ENCODE data around the gene ELAVL3. TPM values are rescaled to one million over a fixed set of nuclear protein-coding genes. Genes with fewer than 3 reads are reported as not detected.

The ELAVL3 gene
- total and polyA plus RNA-seq, 4 donors, result 0.15 to 0.34 TPM; not detected in 2

GRCh38 chr19:11448923-11449554 lies 31.8 kb downstream of the ELAVL3 start:
- Histone ChIP-seq H3K4me3 (no peak overlapping the region), H3K9ac (ENCODE audit: insufficient read depth in 1 of 2, low read length in 2 of 2) (no peak overlapping the region), H3K27ac (ENCODE audit: low read depth in 1 of 2, low read length in 1 of 2) (no peak overlapping the region), H3K4me1 (ENCODE audit: control insufficient read depth in 5 of 5, insufficient read depth in 5 of 5, low read length in 5 of 5) (peaks cover 0 to 14% (median 0%) of the 10 kb centered on the region in 5 donors), H3K9me3 (ENCODE audit: control insufficient read depth in 4 of 4, insufficient read depth in 3 of 4, low read length in 3 of 4) (no peaks in the 10 kb centered on the region), H3K27me3 (ENCODE audit: control insufficient read depth in 3 of 3, insufficient read depth in 3 of 3, low read length in 2 of 3) (no peaks in the 10 kb centered on the region), H3K36me3 (ENCODE audit: control insufficient read depth in 4 of 4, insufficient read depth in 4 of 4, low read length in 4 of 4) (peaks cover 3 to 60% (median 6%) of the 10 kb centered on the region in 4 donors)
- TF ChIP-seq CTCF (IDR thresholded peaks at IDR 0.05; ENCODE audit: control extremely low read depth, extremely low read depth), result no peak
- no peak for DNase-seq
- WGBS, 2 donors, result 94% methylated on average over 31 of the region's 31 CpGs
- no peak for ATAC-seq (ENCODE audit: insufficient read depth, low FRiP score)

GRCh38 chr19:11448410-11448809 lies 32.4 kb downstream of the ELAVL3 start:
- TF ChIP-seq CTCF (IDR thresholded peaks at IDR 0.05; ENCODE audit: control extremely low read depth, extremely low read depth), result no peak
- DNase-seq (no peak), ATAC-seq (ENCODE audit: insufficient read depth, low FRiP score) (no peak)
- peaks cover 0 to 14% (median 0%) of the 10 kb centered on the region in 5 donors for H3K4me1 ChIP-seq (ENCODE audit: control insufficient read depth in 5 of 5, insufficient read depth in 5 of 5, low read length in 5 of 5)
- H3K27ac ChIP-seq (ENCODE audit: low read depth in 1 of 2, low read length in 1 of 2), result no peak overlapping the region
- H3K9ac ChIP-seq (ENCODE audit: insufficient read depth in 1 of 2, low read length in 2 of 2), result no peak overlapping the region
- no peaks in the 10 kb centered on the region for H3K9me3 ChIP-seq (ENCODE audit: control insufficient read depth in 4 of 4, insufficient read depth in 3 of 4, low read length in 3 of 4)
- WGBS, 2 donors, result 83 to 84% methylated on average over 13 of the region's 13 CpGs
- peaks cover 3 to 60% (median 6%) of the 10 kb centered on the region in 4 donors for H3K36me3 ChIP-seq (ENCODE audit: control insufficient read depth in 4 of 4, insufficient read depth in 4 of 4, low read length in 4 of 4)
- no peak overlapping the region for H3K4me3 ChIP-seq
- no peaks in the 10 kb centered on the region for H3K27me3 ChIP-seq (ENCODE audit: control insufficient read depth in 3 of 3, insufficient read depth in 3 of 3, low read length in 2 of 3)

GRCh38 chr19:11447347-11448262 lies 33.2 kb downstream of the ELAVL3 start:
- Histone ChIP-seq H3K36me3 (ENCODE audit: control insufficient read depth in 4 of 4, insufficient read depth in 4 of 4, low read length in 4 of 4) (peaks cover 3 to 60% (median 6%) of the 10 kb centered on the region in 4 donors), H3K9me3 (ENCODE audit: control insufficient read depth in 4 of 4, insufficient read depth in 3 of 4, low read length in 3 of 4) (no peaks in the 10 kb centered on the region), H3K27ac (ENCODE audit: low read depth in 1 of 2, low read length in 1 of 2) (no peak overlapping the region), H3K4me3 (no peak overlapping the region), H3K27me3 (ENCODE audit: control insufficient read depth in 3 of 3, insufficient read depth in 3 of 3, low read length in 2 of 3) (no peaks in the 10 kb centered on the region), H3K4me1 (ENCODE audit: control insufficient read depth in 5 of 5, insufficient read depth in 5 of 5, low read length in 5 of 5) (peaks cover 0 to 9% (median 0%) of the 10 kb centered on the region in 5 donors), H3K9ac (ENCODE audit: insufficient read depth in 1 of 2, low read length in 2 of 2) (no peak overlapping the region)
- ATAC-seq (ENCODE audit: insufficient read depth, low FRiP score), result no peak
- 92 to 93% methylated on average over 35 of the region's 35 CpGs for WGBS, 2 donors
- no peak for TF ChIP-seq CTCF (IDR thresholded peaks at IDR 0.05; ENCODE audit: control extremely low read depth, extremely low read depth)
- no peak for DNase-seq

Data from lung (tissue), 12 donors.